ENCODE measurements around the gene COL17A1. TPM values are rescaled to one million over a fixed set of nuclear protein-coding genes. Genes with fewer than 3 reads are reported as not detected.

The COL17A1 gene
- total RNA-seq, 4 donors from 2014 or later, result 36.0 to 181 (median 173) TPM

GRCh38 chr10:104103956-104104355 lies 18.3 kb upstream of the COL17A1 start:
- intact Hi-C loops (cut with DNase I; ENCODE audit: low total_unique reads) (no loop called here), in situ Hi-C loops (cut with MboI; ENCODE audit: low pct_ligation_motif_present in 1 of 4, low pct_unique_long_range_greater_than_20kb in 1 of 4, low sequenced_read_pairs in 3 of 4) (no loop called here)
- DNase-seq, result no peak
- Histone ChIP-seq H3K27me3 (no peaks in the 10 kb centered on the region), H3K27ac (no peak overlapping the region), H3K4me3 (no peak overlapping the region), H3K36me3 (no peaks in the 10 kb centered on the region), H3K9me3 (no peaks in the 10 kb centered on the region), H3K4me1 (no peaks in the 10 kb centered on the region)
- WGBS, 2 donors (ENCODE audit: low coverage in 1 of 2), result 33 to 38% methylated on average over 1 of the region's 1 CpG
- TF ChIP-seq EP300 (IDR thresholded peaks at IDR 0.05; ENCODE audit: low read depth), result no peak
- TF ChIP-seq POLR2A (IDR thresholded peaks at IDR 0.05), result no peak
- TF ChIP-seq POLR2AphosphoS5 (IDR thresholded peaks at IDR 0.05), result no peak
- no peak for TF ChIP-seq CTCF (IDR thresholded peaks at IDR 0.05)

- DNase-seq, result no peak
- Histone ChIP-seq H3K27ac (no peak overlapping the region), H3K36me3 (no peaks in the 10 kb centered on the region), H3K4me1 (no peaks in the 10 kb centered on the region), H3K4me3 (no peak overlapping the region), H3K27me3 (no peaks in the 10 kb centered on the region), H3K9me3 (peaks cover 0 to 3% of the 10 kb centered on the region in 2 donors)
- in situ Hi-C loops (cut with MboI; ENCODE audit: low pct_ligation_motif_present in 1 of 4, low pct_unique_long_range_greater_than_20kb in 1 of 4, low sequenced_read_pairs in 3 of 4) (no loop called here), intact Hi-C loops (cut with DNase I; ENCODE audit: low total_unique reads) (no loop called here)
- WGBS, 2 donors (ENCODE audit: low coverage in 1 of 2), result 62 to 68% methylated on average over 1 of the region's 1 CpG
- TF ChIP-seq CTCF (IDR thresholded peaks at IDR 0.05) (no peak), POLR2A (IDR thresholded peaks at IDR 0.05) (no peak), POLR2AphosphoS5 (IDR thresholded peaks at IDR 0.05) (no peak), EP300 (IDR thresholded peaks at IDR 0.05; ENCODE audit: low read depth) (no peak)
Measured at GRCh38 chr10:104101902-104102301, 16.2 kb upstream of the COL17A1 start.

- no peak for DNase-seq
- Histone ChIP-seq H3K9me3 (peaks cover 0 to 7% of the 10 kb centered on the region in 2 donors), H3K4me1 (no peaks in the 10 kb centered on the region), H3K36me3 (no peaks in the 10 kb centered on the region), H3K4me3 (no peak overlapping the region), H3K27me3 (no peaks in the 10 kb centered on the region), H3K27ac (no peak overlapping the region)
- 0% methylated on average over 1 of the region's 1 CpG; no CpG with 5 or more reads in 1 of the 2 donors for WGBS, 2 donors (ENCODE audit: low coverage in 1 of 2)
- TF ChIP-seq POLR2A (IDR thresholded peaks at IDR 0.05) (no peak), POLR2AphosphoS5 (IDR thresholded peaks at IDR 0.05) (no peak), EP300 (IDR thresholded peaks at IDR 0.05; ENCODE audit: low read depth) (no peak), CTCF (IDR thresholded peaks at IDR 0.05) (no peak)
- intact Hi-C loops (cut with DNase I; ENCODE audit: low total_unique reads), result no loop called here
- in situ Hi-C loops (cut with MboI; ENCODE audit: low pct_ligation_motif_present in 1 of 4, low pct_unique_long_range_greater_than_20kb in 1 of 4, low sequenced_read_pairs in 3 of 4), result no loop called here
Measured at GRCh38 chr10:104100795-104101194, 15.1 kb upstream of the COL17A1 start.

DNA sequence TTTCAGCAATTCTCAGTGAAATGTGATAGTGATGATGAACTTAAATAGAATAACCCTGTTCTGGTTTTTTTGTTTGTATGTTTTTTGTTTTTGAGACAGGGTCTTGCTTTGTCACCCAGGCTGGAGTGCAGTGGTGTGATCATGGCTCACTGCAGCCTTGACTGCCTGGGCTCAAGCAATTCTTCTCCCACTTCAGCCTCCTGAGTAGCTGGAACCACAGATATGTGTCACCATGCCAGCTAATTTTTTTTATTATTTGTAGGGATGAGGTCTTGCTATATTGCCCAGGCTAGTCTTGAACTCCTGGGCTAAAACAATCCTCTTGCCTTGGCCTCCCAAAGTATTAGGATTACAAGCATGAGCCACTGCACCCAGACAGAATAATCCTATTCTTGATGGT lies 14.3 kb upstream of the COL17A1 start:
- Histone ChIP-seq H3K27ac (no peak overlapping the region), H3K36me3 (no peaks in the 10 kb centered on the region), H3K4me3 (no peak overlapping the region), H3K27me3 (no peaks in the 10 kb centered on the region), H3K9me3 (peaks cover 0 to 7% of the 10 kb centered on the region in 2 donors), H3K4me1 (no peaks in the 10 kb centered on the region)
- TF ChIP-seq POLR2AphosphoS5 (IDR thresholded peaks at IDR 0.05) (no peak), POLR2A (IDR thresholded peaks at IDR 0.05) (no peak), CTCF (IDR thresholded peaks at IDR 0.05) (no peak), EP300 (IDR thresholded peaks at IDR 0.05; ENCODE audit: low read depth) (no peak)
- intact Hi-C loops (cut with DNase I; ENCODE audit: low total_unique reads), result no loop called here
- DNase-seq, result no peak
- in situ Hi-C loops (cut with MboI; ENCODE audit: low pct_ligation_motif_present in 1 of 4, low pct_unique_long_range_greater_than_20kb in 1 of 4, low sequenced_read_pairs in 3 of 4), result loop anchor here in 1 of 4 donors (25.0 kb wide), 1 partner anchor 213 kb away; no protein-coding TSS in a partner anchor

All from transverse colon (tissue), 4 donors.